HG03280 (cell line): ENCODE data around the gene OR10G8.
A peak's percentile ranks its signal among the peaks of the same experiment; 100 is the strongest.
"Not testable (repeated sequence)": the region's sequence is repeated elsewhere in the genome, so short reads cannot be mapped to it uniquely, and the experiment has no call there.

Experiments
- ATAC-seq: cut with Tn5 transposase; IDR thresholded peaks from one replicate; pipeline ENCODE4 v1.9.1; 2021; ENCODE audit warnings: mild to moderate bottlenecking, moderate library complexity; ENCODE audit not compliant: unreplicated experiment

The OR10G8 gene, protein sequence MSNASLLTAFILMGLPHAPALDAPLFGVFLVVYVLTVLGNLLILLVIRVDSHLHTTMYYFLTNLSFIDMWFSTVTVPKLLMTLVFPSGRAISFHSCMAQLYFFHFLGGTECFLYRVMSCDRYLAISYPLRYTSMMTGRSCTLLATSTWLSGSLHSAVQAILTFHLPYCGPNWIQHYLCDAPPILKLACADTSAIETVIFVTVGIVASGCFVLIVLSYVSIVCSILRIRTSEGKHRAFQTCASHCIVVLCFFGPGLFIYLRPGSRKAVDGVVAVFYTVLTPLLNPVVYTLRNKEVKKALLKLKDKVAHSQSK

DNA sequence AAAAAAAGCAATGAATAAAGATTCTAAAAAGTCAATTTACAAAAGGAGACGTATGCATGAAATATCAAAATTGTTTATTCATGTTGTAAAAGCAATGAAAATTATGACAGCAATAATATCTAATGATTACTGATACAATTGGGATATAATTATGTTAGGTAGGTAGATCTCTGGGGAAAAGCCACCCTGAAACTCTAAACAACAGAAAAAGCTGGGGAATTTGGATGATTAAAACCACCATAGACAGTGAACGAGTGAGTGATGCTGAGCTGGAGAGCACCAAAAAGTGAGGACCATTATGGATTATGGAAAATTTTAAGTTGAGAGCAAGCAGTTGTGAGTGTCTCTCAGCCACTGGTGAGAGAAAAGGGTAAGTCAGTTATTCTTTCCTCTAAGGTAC, at the start of gene OR10G8:
Gene OR10G8, plus strand, starts transcription at position 301 of the 400 bp plus-strand sequence. CDS start 2,825 bp downstream, outside the sequence.
- no peak for ATAC-seq

DNA sequence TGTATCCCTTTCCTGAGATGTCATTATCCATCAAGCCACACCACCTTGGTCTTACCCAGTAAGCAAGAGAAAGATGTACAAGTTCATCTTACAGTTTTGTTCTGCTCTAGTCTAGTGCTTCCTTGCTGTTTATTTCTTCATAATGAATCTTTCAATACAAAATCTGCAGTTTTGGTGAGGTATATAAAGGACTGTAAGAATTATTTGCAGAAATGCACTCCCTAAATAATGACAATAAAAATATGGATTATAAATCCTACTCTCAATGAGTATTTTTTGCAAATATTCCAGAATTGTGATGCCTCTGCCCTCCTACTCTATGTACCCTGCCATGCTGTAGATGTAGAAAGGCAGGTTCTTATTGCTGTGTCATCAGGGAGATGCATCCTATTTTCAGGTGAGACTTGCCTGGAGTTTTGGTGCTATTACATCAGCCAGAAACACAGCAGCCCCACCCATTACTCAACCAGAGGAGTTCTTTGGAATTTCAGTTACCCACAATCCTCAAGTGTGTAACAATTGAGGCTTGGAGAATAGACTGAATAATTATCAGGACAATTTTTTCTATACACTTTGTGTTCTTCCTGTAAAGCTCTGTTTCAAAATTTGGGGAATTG, 48.8 kb upstream of the OR10G8 start, which contains the start of gene OR10S1:
Gene OR10S1, minus strand, starts transcription at position 51 of the 617 bp plus-strand sequence. CDS start 117 bp downstream, outside the sequence.
- ATAC-seq = no peak

DNA sequence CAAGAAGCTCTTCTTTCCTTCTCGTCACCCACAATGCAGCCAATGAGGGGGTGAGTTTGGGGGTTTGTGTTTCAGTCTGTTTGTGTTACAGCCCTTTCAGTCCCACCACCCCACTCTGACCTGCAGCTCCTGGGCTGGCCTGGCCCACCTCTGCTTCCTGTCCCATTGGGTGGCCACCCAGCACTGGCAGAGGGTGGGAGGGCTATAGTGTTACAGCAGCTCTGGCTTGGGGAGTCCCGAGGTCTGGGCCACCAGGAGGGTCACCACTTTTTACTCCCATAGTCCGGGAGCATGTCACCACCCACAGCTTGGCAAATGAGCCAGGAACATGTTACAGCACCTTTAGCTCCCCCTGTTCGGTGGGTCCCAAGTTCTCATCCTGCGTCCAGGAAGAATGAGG, 47.3 kb upstream of the OR10G8 start:
- no peak for ATAC-seq

DNA sequence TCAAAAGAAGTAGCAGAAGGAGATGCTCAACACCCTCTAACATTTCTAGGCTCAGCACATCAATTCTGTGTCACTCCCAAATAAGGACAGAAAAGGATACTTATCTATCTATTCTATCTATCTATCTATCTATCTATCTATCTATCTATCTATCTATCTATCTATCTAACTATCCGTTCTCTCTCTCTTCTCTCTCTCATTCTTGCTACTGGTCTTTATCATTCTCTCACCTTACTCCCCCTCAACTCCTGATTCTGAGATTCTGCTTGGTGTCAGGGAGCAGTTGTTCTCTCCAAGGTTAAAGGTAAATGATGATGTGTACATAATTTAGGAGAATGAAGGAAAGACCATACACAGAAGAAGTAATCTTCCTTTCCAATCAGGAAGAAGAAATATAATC, 31.5 kb upstream of the OR10G8 start, which contains the start of gene OR10G6:
Gene OR10G6, minus strand, starts transcription at position 43 of the 400 bp plus-strand sequence. Its CDS starts 0 bp downstream, at position 43.
- ATAC-seq = no peak

DNA sequence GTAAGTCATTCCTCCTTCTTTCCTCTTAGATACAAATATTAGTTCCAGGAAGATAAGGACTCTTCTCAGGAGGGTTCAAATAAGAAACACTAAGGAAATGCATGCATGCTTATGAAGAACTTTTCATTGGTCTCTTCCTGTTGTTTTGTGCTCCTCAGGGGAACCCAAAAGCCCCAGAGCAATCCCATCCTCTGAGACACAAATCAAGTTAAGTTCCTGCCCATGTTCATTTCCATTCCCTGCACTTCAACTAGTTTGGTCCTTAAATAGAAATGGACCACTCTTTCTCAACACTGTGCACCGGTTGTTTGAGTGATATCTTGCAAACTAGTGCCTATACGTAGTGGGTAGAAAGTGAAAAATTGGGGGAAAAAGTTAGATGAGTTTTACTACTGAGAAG, 13.9 kb upstream of the OR10G8 start, which contains the start of gene OR10G4:
Gene OR10G4, plus strand, starts transcription at position 301 of the 400 bp plus-strand sequence. CDS start 2,578 bp downstream, outside the sequence.
- ATAC-seq = no peak

DNA sequence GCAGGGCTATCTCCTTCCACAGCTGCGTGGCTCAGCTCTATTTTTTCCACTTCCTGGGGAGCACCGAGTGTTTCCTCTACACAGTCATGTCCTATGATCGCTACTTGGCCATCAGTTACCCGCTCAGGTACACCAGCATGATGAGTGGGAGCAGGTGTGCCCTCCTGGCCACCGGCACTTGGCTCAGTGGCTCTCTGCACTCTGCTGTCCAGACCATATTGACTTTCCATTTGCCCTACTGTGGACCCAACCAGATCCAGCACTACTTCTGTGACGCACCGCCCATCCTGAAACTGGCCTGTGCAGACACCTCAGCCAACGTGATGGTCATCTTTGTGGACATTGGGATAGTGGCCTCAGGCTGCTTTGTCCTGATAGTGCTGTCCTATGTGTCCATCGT, 10.8 kb upstream of the OR10G8 start:
- not testable (repeated sequence) for ATAC-seq

DNA sequence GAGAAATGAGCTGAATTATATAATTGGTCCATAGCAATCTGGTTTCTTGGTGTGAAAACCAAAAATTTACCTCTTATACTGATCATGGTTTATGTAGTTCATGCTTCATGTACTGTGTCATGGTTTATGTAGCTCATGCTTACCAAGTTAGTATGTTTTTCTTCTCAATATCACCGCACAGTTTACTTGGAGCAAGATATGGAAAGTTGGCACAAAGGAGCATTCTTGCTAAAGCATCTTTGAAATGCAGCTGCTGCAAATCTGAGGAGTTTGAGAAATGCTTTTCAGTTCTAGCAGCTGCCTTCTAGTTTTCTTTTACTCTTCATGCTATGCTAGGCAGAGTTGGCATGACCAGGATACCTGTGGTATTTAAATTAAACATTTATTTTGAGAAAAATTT, 10.1 kb downstream of the OR10G8 start:
- ATAC-seq = no peak

DNA sequence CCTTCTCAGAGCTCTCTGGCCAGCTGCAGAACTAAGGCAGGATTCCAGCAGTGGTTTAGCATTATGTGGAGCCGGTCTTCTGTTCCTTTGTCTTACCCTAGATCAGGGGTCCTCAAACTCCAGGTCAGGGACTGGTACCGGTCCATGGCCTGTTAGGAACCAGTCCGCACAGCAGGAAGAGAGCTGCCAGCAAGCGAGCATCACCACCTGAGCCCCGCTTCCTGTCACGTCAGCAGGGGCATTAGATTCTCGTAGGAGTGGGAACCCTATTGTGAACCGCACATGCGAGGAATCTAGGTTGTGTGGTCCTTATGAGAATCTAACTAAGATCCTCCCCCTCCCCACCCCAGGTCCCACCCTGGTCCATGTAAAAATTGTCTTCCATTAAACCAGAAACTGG, 13.0 kb downstream of the OR10G8 start:
- ATAC-seq = no peak

DNA sequence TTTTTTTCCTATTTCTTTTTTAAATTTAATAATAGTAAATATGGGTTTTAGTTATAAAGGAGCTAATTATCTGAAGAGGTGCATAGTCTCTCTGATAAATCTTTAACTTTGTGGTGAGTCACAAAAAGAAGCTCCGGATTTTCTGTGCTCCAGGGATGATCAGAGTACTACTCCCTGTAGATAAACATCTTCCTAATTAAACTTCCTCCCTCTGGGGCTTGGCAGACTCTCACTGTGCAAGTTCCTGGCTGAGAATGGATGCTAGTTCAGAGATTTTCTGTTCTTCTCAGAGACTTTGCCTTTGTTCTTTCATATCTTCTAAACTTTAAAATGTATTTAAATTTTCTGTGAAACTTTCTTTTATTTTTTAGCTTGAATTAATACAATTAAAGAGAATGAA, 14.7 kb downstream of the OR10G8 start, which contains the start of gene OR10G7:
Gene OR10G7, minus strand, starts transcription at position 72 of the 400 bp plus-strand sequence. CDS start 2,324 bp downstream, outside the sequence.
- no peak for ATAC-seq

DNA sequence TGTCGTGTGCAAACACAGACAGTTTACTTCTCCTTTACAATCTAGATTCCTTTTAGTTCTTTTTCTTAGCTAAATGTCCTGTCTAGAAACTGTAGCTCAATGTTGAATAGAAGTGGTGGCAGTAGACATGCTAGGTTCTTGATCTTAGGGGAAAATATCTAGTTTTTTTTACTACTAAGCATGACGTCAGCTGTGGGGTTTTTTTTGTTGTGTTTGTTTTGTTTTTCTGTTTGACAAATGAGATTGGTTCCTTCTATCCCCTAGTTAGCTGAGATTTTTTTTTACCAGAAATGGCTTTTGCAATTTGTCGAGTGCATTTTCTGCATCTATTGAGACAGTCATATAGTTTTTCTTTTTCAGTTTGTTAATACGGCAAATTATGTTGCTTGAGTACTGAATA, 16.8 kb downstream of the OR10G8 start:
- no peak for ATAC-seq

DNA sequence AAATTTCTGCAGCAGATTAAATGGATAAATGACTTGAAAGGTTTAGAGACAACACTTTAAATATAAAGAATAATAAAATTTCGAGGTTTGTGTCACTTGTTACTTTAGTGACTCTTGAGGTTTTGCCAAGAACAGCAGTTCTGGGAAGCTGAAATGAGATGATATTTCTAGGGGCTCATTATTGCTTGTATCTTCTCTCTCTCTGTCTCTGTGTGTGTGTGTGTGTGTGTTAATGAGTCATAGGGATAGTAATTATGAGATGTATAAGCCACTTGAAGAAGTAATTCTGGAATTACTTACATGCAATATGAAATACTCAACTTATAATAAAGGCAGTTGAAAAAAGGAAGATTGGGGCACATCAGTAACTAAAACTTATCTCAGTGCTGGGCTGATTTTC, 24.1 kb downstream of the OR10G8 start:
- no peak for ATAC-seq

DNA sequence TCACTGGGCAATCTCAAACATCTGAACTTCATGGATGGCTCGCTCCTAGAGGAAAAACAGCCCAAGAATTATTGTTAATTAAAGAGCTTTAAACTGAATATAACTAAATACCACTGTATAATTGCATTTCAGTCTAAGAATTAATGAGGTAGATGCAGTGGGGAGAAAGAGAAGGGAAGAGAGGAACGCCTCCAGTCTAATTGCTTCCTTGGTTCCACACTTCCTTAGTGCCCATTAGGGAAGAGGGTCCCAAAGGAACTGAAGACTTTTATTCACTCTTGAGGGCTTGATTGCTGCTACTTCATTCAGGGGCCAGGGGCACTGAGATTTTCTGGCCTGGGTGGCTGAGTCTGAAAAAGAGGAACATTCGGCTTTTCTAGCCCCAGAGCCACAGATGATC, 26.4 kb downstream of the OR10G8 start:
- no peak for ATAC-seq

DNA sequence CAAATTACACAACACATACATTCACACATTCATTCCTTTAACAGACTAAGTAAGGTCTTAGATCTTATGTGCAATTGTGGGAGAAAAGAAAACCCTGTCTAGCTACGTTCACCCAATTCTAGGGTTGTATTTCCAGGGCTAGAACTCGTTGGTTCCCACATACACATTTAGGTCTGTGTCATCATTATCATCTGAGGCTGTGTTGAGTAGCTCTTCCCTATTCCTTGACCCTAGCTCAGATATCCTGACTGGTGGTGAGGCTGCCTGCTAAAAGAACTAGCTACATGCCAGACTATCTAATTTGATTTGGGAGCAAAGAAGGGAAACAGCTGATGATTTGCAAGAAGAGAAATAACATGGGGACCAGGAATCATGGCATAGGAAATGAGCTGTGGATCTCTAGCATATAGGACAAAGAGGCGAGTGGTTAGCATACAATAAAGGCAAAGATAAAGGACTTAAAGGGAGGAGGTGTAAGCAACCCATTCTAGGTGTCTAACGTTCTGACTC, 42.1 kb downstream of the OR10G8 start:
- ATAC-seq = no peak

DNA sequence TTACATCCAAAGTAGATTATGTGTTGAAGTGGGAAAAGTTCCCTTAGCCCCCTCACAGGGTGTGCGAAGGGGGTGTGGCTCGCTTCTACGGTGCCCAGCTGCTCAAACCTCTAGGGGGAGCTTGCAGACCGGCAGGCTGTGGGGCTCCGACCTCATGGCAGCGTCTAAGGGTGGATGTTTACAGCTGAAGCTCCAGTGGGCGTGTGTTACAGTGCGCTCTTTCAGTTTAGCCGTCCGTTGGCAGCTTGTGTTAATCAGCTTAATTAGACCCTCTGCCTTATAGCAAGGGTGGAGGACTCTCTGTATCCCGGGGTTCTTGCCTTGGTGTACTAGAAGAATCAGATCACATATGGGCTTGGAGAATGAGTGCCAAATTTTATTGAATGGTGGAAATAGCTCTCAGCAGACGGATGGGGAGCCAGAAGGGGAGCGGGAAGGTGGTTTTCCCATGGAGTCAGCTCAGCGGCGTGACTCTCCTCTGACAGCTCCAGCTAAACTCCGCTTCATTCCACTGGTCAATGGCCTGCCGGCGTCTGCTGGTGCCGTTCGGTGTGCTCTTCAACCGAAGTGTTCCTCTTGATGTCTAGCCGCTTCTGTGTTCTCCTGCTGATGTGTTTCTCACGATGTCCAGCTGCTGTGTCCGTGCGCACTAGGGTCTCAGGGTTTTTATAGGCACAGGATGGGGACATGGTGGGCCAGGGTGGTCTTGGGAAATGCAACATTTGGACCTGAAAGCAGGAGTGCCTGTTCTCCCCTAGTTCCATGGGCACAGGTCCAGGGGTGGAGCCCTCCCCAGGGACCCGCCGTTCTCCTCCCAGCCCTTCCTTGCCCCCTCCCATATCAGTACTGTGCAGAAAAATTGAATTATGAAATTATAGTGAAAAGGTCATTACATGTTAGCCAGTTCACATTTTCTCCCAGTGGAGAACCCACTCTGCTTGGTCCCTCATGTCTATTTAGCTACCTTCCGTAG, 43.1 kb downstream of the OR10G8 start:
- ATAC-seq = peak; percentile 66

DNA sequence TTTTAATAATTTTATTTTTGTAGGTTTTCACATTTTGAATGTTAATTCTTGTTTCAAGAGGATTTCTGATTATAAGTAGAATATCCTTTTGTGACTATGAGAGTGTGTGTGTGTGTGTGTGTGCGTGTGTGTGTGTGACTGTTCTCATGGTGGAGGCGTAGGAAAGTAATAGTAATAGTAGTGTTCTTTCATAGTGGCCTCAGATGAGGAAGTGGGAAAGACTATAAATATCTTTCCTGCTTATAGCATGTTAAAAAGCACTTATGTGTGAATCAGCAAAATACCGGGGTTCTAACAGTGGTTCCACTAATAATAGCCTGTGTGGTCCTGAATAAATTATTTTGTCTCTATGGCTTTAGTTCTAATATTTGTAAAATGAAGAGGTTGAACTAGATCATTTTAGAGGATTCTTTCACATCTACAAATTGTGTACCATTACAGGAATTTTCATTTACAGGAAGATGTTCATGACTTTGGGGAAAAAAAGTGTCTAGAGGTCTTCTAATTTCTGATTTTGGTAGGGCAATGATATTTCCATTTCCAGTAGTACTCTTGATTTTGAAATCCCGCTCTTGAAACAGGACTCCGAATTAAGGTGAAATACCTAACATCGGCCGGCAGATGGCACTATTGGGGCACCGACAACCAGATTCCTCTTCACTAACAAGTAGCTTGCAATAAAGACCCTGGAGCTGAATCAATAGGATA, 44.5 kb downstream of the OR10G8 start:
- ATAC-seq = peak; percentile 78

DNA sequence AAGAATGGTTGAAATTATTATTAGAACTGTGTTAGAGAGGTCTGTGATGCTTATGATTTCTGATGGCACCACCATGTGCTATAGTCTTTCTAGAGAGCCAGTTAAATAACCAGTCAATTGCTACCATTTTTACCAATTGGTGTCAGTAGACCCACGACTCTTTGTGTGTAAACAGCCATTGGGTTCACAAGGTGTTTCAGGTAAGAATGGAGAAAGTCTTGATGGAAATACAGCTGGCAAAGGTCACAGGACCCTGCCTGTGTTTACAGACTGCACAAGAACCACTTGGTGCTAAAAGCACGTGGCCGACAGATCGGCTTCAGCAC, 45.0 kb downstream of the OR10G8 start:
- no peak for ATAC-seq

DNA sequence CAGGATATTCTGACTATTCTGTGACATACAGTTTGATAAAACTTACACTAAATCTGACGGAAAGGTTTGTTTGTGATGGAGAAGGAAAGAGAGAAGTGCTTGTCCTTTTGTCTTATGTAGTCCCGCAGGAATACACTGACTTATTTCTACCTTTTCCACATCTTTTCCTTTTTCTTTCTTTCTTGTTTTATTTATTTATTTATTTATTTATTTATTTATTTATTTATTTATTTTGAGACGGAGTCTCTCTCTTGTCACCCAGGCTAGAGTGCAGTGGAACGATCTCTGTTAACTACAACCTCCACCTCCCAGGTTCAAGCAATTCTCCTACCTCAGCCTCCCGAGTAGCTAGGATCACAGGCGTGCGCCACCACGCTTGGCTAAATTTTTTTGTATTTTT, 45.5 kb downstream of the OR10G8 start:
- ATAC-seq = no peak

DNA sequence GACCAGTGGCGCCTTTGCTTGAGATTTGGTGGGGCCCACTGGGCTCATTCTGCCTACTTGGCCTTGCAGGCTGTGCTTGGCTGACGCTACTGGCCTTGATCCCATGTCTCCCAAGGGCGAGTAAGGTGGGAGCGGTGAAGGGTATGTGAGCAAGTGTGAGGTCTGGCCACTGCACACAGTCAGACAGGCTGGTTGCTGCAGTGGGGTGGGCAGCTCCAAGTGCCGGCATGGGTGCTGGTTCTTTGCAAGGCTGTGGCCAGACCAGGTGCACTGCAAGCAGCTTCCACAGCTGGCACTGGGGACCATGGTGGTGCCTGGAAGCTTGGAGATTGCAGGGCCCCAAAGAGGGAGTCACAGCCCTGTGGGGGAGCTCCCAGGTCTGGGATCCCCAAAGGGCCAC, 48.0 kb downstream of the OR10G8 start:
- no peak for ATAC-seq

DNA sequence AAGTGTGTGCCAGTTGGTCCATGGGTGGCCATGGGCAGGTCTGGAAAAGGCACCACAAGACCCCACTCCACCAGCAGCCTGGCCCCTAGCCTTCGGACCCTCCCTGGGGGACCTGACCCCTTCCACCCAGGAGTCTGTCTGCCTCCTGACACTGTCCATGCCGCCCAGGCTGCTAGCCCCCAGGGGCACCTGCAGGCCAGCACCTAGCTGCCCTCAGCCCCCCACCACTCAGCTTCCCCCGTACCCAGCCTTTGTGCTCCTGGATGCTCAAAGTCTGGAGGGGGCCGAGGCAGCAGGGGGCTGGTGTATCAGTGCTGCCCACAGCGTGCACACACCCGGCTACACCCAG, 48.9 kb downstream of the OR10G8 start:
- no peak for ATAC-seq
